Tibial nerve (tissue), 4 donors: ENCODE measurements around the gene CCDC7. TPM values are rescaled to one million over a fixed set of nuclear protein-coding genes. Genes with fewer than 3 reads are reported as not detected.
"Not testable (repeated sequence)": the region's sequence is repeated elsewhere in the genome, so short reads cannot be mapped to it uniquely, and the experiment has no call there.

ENCODE experiments used
- DNase-seq, 2 donors: peaks; one replicate each; pipeline ENCODE4 v3.0.0-alpha.2; 2019; ENCODE audit warnings: low spot score in 2 of 2
- H3K27ac ChIP-seq, 4 donors: fragments of 200-600 bp; sonication (generic) in 3 of 4; one replicate each; pipeline ENCODE4 v1.5.1; 2017 to 2019; ENCODE audit warnings: mild to moderate bottlenecking in 1 of 4
- H3K27me3 ChIP-seq, 2 donors: fragments of 200-600 bp; sonication (generic) in 1 of 2; one replicate each; pipeline versions ENCODE4 v1.5.1 to v1.6.0; 2017 to 2019
- H3K36me3 ChIP-seq, 3 donors: fragments of 200-600 bp; sonication (generic); one replicate each; pipeline ENCODE4 v1.5.1; 2018 to 2019
- H3K4me1 ChIP-seq, 4 donors: fragments of 200-600 bp; sonication (generic) in 3 of 4; one replicate each; pipeline ENCODE4 v1.5.1; 2017 to 2019
- H3K4me3 ChIP-seq, 4 donors: fragments of 200-600 bp; sonication (generic) in 3 of 4; one replicate each; pipeline ENCODE4 v1.5.1; 2017 to 2019; ENCODE audit warnings: mild to moderate bottlenecking in 1 of 4, moderate library complexity in 1 of 4
- H3K9me3 ChIP-seq, 4 donors: fragments of 200-600 bp; sonication (generic) in 3 of 4; one replicate each; pipeline ENCODE4 v1.5.1; 2017 to 2019
- CTCF ChIP-seq, 5 experiments: fragments of 200-600 bp in 3 of 5; fragments of 450-650 bp in 2 of 5; sonication (generic) in 3 of 5; IDR thresholded peaks; one replicate each; pipeline ENCODE4 v1.5.1; 2016 to 2019; ENCODE audit warnings: antibody characterized with exemption in 5 of 5, mild to moderate bottlenecking in 3 of 5, moderate library complexity in 2 of 5
- EP300 ChIP-seq, 2 donors: sonication (generic); formaldehyde crosslinking; IDR thresholded peaks; one replicate each; pipeline ENCODE4 v1.6.1; 2017; ENCODE audit warnings: antibody characterized with exemption in 2 of 2, mild to moderate bottlenecking in 1 of 2
- POLR2A ChIP-seq, 2 donors: fragments of 450-650 bp; IDR thresholded peaks; one replicate each; pipeline ENCODE4 v1.6.1; 2017; ENCODE audit warnings: antibody characterized with exemption in 2 of 2, mild to moderate bottlenecking in 2 of 2, moderate library complexity in 2 of 2
- WGBS, 2 donors: methylation state at CpG; one replicate each; pipeline ENCODE4 v1.1.5; 2018; 5-methylcytosine and 5-hydroxymethylcytosine counted together
- total RNA-seq, 4 donors: library from RNA; depleted of rRNA; stranded (reverse); fragments of >200 nt; gene quantifications; one replicate each; pipeline ENCODE4 v1.1.0, GENCODE V29; 2016

The CCDC7 gene
- total RNA-seq, 4 donors from 2014 or later = 20.7 to 97.0 (median 45.6) TPM

GRCh38 chr10:32893916-32894664 is 448.1 kb downstream of the CCDC7 start:
- TF ChIP-seq CTCF (IDR thresholded peaks at IDR 0.05) = no peak
- TF ChIP-seq POLR2A (IDR thresholded peaks at IDR 0.05) = no peak
- no peak for TF ChIP-seq EP300 (IDR thresholded peaks at IDR 0.05)
- Histone ChIP-seq H3K9me3 (no peaks in the 10 kb centered on the region), H3K4me3 (no peak overlapping the region), H3K4me1 (no peaks in the 10 kb centered on the region), H3K27ac (no peak overlapping the region), H3K27me3 (no peaks in the 10 kb centered on the region), H3K36me3 (peaks cover 0 to 35% (median 0%) of the 10 kb centered on the region in 3 donors)
- WGBS, 2 donors = 80 to 83% methylated on average over 2 of the region's 2 CpGs
- no peak for DNase-seq

- H3K27me3 ChIP-seq, H3K4me3 ChIP-seq, H3K9me3 ChIP-seq, H3K27ac ChIP-seq, H3K4me1 ChIP-seq, DNase-seq: not testable (repeated sequence)
- peaks cover 0 to 35% (median 2%) of the 10 kb centered on the region in 3 donors for H3K36me3 ChIP-seq
- 83 to 84% methylated on average over 7 of the region's 7 CpGs for WGBS, 2 donors
These were observed 449.4 kb downstream of the CCDC7 start for GRCh38 chr10:32895200-32895968.

GRCh38 chr10:32901815-32902214 is 455.9 kb downstream of the CCDC7 start:
- DNase-seq = no peak
- no peak for TF ChIP-seq EP300 (IDR thresholded peaks at IDR 0.05)
- H3K4me3 ChIP-seq = no peak overlapping the region
- H3K36me3 ChIP-seq = peaks cover 0 to 39% (median 5%) of the 10 kb centered on the region in 3 donors
- H3K27me3 ChIP-seq = no peaks in the 10 kb centered on the region
- WGBS, 2 donors = 75 to 80% methylated on average over 9 of the region's 9 CpGs
- H3K4me1 ChIP-seq = no peaks in the 10 kb centered on the region
- no peaks in the 10 kb centered on the region for H3K9me3 ChIP-seq
- no peak overlapping the region for H3K27ac ChIP-seq

- WGBS, 2 donors = 92 to 93% methylated on average over 3 of the region's 3 CpGs
- Histone ChIP-seq H3K9me3 (no peaks in the 10 kb centered on the region), H3K4me3 (no peak overlapping the region), H3K27me3 (no peaks in the 10 kb centered on the region), H3K36me3 (peaks cover 0 to 52% (median 3%) of the 10 kb centered on the region in 3 donors), H3K27ac (no peak overlapping the region), H3K4me1 (no peaks in the 10 kb centered on the region)
- no peak for DNase-seq
- TF ChIP-seq POLR2A (IDR thresholded peaks at IDR 0.05) (no peak), EP300 (IDR thresholded peaks at IDR 0.05) (no peak), CTCF (IDR thresholded peaks at IDR 0.05) (no peak)
These were observed 459.5 kb downstream of the CCDC7 start for GRCh38 chr10:32905466-32905865.

- H3K27ac ChIP-seq = no peak overlapping the region
- no peak overlapping the region for H3K4me3 ChIP-seq
- DNase-seq = no peak
- no peaks in the 10 kb centered on the region for H3K27me3 ChIP-seq
- WGBS, 2 donors = 82 to 85% methylated on average over 4 of the region's 4 CpGs
- peaks cover 0 to 61% (median 5%) of the 10 kb centered on the region in 3 donors for H3K36me3 ChIP-seq
- TF ChIP-seq CTCF (IDR thresholded peaks at IDR 0.05) (no peak), POLR2A (IDR thresholded peaks at IDR 0.05) (no peak), EP300 (IDR thresholded peaks at IDR 0.05) (no peak)
- H3K4me1 ChIP-seq = no peaks in the 10 kb centered on the region
- no peaks in the 10 kb centered on the region for H3K9me3 ChIP-seq
These were observed 460.7 kb downstream of the CCDC7 start for GRCh38 chr10:32906595-32906994.

GRCh38 chr10:32909456-32909855 is 463.5 kb downstream of the CCDC7 start:
- no peak overlapping the region for H3K4me3 ChIP-seq
- 70 to 75% methylated on average over 1 of the region's 1 CpG for WGBS, 2 donors
- no peak for TF ChIP-seq POLR2A (IDR thresholded peaks at IDR 0.05)
- no peak for TF ChIP-seq CTCF (IDR thresholded peaks at IDR 0.05)
- TF ChIP-seq EP300 (IDR thresholded peaks at IDR 0.05) = no peak
- peak overlapping the region in 1 of 4 donors; percentile 33 for H3K27ac ChIP-seq
- H3K27me3 ChIP-seq = no peaks in the 10 kb centered on the region
- no peaks in the 10 kb centered on the region for H3K9me3 ChIP-seq
- no peaks in the 10 kb centered on the region for H3K4me1 ChIP-seq
- peaks cover 0 to 83% (median 3%) of the 10 kb centered on the region in 3 donors for H3K36me3 ChIP-seq
- no peak for DNase-seq

- WGBS, 2 donors = 78 to 80% methylated on average over 7 of the region's 7 CpGs
- not testable (repeated sequence) for DNase-seq, H3K27me3 ChIP-seq, H3K4me3 ChIP-seq, H3K9me3 ChIP-seq, H3K4me1 ChIP-seq
- peak overlapping the region in 1 of 4 donors; percentile 33 for H3K27ac ChIP-seq
- H3K36me3 ChIP-seq = peaks cover 0 to 88% (median 3%) of the 10 kb centered on the region in 3 donors
These were observed 464.0 kb downstream of the CCDC7 start for GRCh38 chr10:32909970-32910369.
